Vagina (tissue), 2 donors: ENCODE results near the gene MINAR1.

Source experiments
- POLR2A ChIP-seq, 2 donors: fragments of 450-650 bp; IDR thresholded peaks; one replicate each; pipeline ENCODE4 v1.6.1; 2017; ENCODE audit warnings: antibody characterized with exemption in 2 of 2, mild to moderate bottlenecking in 2 of 2, moderate library complexity in 2 of 2
- TF ChIP-seq, protein P1 (sequence below), 3 experiments: fragments of 450-650 bp in 2 of 3; fragments of 200-600 bp in 1 of 3; sonication (generic) in 1 of 3; IDR thresholded peaks; one replicate each; pipeline ENCODE4 v1.5.1; 2017 to 2019; ENCODE audit warnings: antibody characterized with exemption in 3 of 3, mild to moderate bottlenecking in 2 of 3, moderate library complexity in 2 of 3

DNA sequence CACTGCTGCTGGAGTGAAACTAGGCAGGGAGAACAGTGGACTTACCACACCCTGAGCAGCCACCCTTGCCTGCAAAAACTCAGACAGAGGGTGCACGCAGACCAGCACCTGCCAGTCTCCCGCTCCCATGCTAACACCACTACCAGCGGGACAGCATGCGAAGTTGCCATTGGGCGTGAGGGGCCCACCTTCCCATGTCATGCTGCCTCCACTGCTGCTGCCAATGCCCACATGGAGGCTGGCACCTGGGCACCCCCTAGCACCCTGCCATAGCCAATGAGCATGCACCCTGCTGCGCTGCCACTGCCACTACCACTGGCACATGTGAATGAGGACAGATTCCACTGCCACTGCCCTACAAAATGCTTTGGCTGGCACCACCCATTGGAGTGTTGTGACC, 19.7 kb upstream of the MINAR1 start:
- TF ChIP-seq, protein P1, sequence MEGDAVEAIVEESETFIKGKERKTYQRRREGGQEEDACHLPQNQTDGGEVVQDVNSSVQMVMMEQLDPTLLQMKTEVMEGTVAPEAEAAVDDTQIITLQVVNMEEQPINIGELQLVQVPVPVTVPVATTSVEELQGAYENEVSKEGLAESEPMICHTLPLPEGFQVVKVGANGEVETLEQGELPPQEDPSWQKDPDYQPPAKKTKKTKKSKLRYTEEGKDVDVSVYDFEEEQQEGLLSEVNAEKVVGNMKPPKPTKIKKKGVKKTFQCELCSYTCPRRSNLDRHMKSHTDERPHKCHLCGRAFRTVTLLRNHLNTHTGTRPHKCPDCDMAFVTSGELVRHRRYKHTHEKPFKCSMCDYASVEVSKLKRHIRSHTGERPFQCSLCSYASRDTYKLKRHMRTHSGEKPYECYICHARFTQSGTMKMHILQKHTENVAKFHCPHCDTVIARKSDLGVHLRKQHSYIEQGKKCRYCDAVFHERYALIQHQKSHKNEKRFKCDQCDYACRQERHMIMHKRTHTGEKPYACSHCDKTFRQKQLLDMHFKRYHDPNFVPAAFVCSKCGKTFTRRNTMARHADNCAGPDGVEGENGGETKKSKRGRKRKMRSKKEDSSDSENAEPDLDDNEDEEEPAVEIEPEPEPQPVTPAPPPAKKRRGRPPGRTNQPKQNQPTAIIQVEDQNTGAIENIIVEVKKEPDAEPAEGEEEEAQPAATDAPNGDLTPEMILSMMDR (IDR thresholded peaks at IDR 0.05): no peak
- TF ChIP-seq POLR2A (IDR thresholded peaks at IDR 0.05): no peak
